Spleen (tissue), 11 donors: Measurements from ENCODE around the gene SMAD3. TPM values are rescaled to one million over a fixed set of nuclear protein-coding genes. Genes with fewer than 3 reads are reported as not detected.

Source experiments
- DNase-seq: peaks from one replicate; pipeline ENCODE4 v3.0.0-alpha.2; 2020
- H3K27ac ChIP-seq, 8 donors: fragments of 200-600 bp; sonication (generic) in 7 of 8; 1 replicate in 4 of 8; 2 replicates in 4 of 8; pipeline versions ENCODE4 v1.5.0 to v1.8.0; 2016 to 2021; ENCODE audit warnings: inconsistent platforms in 4 of 8, mild to moderate bottlenecking in 4 of 8, moderate library complexity in 1 of 8
- H3K27me3 ChIP-seq, 7 donors: fragments of 200-600 bp; sonication (generic) in 6 of 7; replicated peaks in 1 of 7; 1 replicate in 4 of 7; 2 replicates in 3 of 7; pipeline versions ENCODE4 v1.5.0 to v1.8.0; 2016 to 2021; ENCODE audit warnings: inconsistent platforms in 3 of 7, mild to moderate bottlenecking in 1 of 7
- H3K36me3 ChIP-seq, 6 donors: fragments of 200-600 bp; sonication (generic) in 5 of 6; 1 replicate in 4 of 6; 2 replicates in 2 of 6; pipeline versions ENCODE4 v1.5.0 to v1.8.0; 2016 to 2021; ENCODE audit warnings: inconsistent platforms in 2 of 6
- H3K4me1 ChIP-seq, 6 donors: fragments of 200-600 bp; sonication (generic) in 5 of 6; 1 replicate in 3 of 6; 2 replicates in 3 of 6; pipeline versions ENCODE4 v1.5.0 to v1.8.0; 2016 to 2021; ENCODE audit warnings: inconsistent platforms in 3 of 6
- H3K4me3 ChIP-seq, 8 donors: fragments of 200-600 bp; sonication (generic) in 7 of 8; 1 replicate in 4 of 8; 2 replicates in 4 of 8; pipeline versions ENCODE4 v1.5.0 to v1.8.0; 2016 to 2021; ENCODE audit warnings: inconsistent platforms in 4 of 8, mild to moderate bottlenecking in 4 of 8, moderate library complexity in 2 of 8
- H3K9me3 ChIP-seq, 8 donors: fragments of 200-600 bp; sonication (generic) in 7 of 8; 1 replicate in 4 of 8; 2 replicates in 4 of 8; pipeline versions ENCODE4 v1.5.0 to v1.8.0; 2016 to 2021; ENCODE audit warnings: inconsistent platforms in 4 of 8
- POLR2A ChIP-seq, 3 donors: fragments of 450-650 bp; IDR thresholded peaks; one replicate each; pipeline ENCODE4 v1.5.1; 2017; ENCODE audit warnings: antibody characterized with exemption in 3 of 3, mild to moderate bottlenecking in 1 of 3
- POLR2AphosphoS5 ChIP-seq, 3 donors: sonication (generic); formaldehyde crosslinking; IDR thresholded peaks; one replicate each; pipeline ENCODE4 v1.5.1; 2017; ENCODE audit warnings: antibody characterized with exemption in 3 of 3
- WGBS, 5 donors: extraction: QIAGEN DNeasy Blood & Tissue Kit in 3 of 5; methylation state at CpG; one replicate each; pipeline versions ENCODE4 v1.1.5 to v1.1.7; 2013 to 2018; 5-methylcytosine and 5-hydroxymethylcytosine counted together
- intact Hi-C: fragments of 100-400 bp; cut with DNase I; formaldehyde crosslinking; loops from one replicate; pipeline ENCODE4 v1.15.0; 2023; ENCODE audit warnings: low total_unique reads
- polyA plus RNA-seq, 3 donors: library from polyadenylated mRNA; stranded (reverse); fragments of 200-250 nt; gene quantifications; one replicate each; pipeline ENCODE4 v1.2.1, GENCODE V29; 2013
- total RNA-seq, 7 donors: library from RNA; depleted of rRNA in 3 of 7; stranded (reverse); fragments of >200 nt in 3 of 7; fragmentation: NEBNext Ultra II Directional in 4 of 7; extraction: Animal tissue kit (Norgen Biotek cat#: 25700) in 4 of 7; gene quantifications; one replicate each; pipeline versions ENCODE4 v1.1.0 to v1.2.1, GENCODE V29; 2016 to 2021
- TF ChIP-seq, protein P1 (sequence below), 11 experiments: fragments of 200-600 bp in 7 of 11; fragments of 450-650 bp in 4 of 11; sonication (generic) in 4 of 11; IDR thresholded peaks in 8 of 11; conservative IDR thresholded peaks in 3 of 11; 1 replicate in 7 of 11; 2 replicates in 4 of 11; pipeline versions ENCODE4 v1.4.0 to v1.8.0; 2016 to 2021; ENCODE audit warnings: antibody characterized with exemption in 11 of 11, inconsistent platforms in 4 of 11, mild to moderate bottlenecking in 1 of 11
- donor health status: healthy with polysubstance abuse.
- donor health status: DM: no; HTN: no; CAD: no; lungs with moderate emphysema.
- donor health status: DM: no; HTN: no; CAD: no.
- donor health status: Bipolar disorder and iron deficiency.
- donor health status: healthy.
- donor health status: DM: no; HTN: no; CAD: no.
- donor health status: DM: yes; HTN: yes; CAD: no.

Gene SMAD3
- total and polyA plus RNA-seq, 10 donors = 8.3 to 78.4 (median 33.7) TPM

DNA sequence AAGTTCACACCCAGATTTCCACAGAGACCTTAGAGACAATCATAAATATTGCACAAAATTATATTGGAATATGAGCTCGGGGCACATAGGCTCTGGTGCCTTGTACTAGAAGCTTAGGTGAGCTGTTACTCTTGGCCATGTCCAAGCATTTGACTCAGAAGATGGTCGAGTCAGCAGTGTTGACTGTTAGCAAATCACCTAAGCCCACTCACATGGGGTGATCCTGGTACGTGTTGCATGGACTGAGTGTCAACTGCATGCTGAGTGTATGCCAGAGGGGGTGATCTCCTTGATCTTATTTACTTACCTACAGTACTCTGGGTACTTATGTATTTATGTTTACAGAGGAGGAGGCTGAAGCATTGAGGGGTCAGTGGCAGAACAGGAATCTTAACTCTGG is 14.0 kb downstream of the SMAD3 start:
- no peak for DNase-seq
- Histone ChIP-seq H3K4me3 (no peak overlapping the region), H3K36me3 (no peaks in the 10 kb centered on the region), H3K27me3 (no peaks in the 10 kb centered on the region), H3K4me1 (peaks cover 79 to 100% (median 99%) of the 10 kb centered on the region in 6 donors), H3K27ac (peak overlapping the region in 5 of 8 donors; percentile 69 to 85 (median 77)), H3K9me3 (no peaks in the 10 kb centered on the region)
- 84 to 94% (median 90%) methylated on average over 3 of the region's 3 CpGs for WGBS, 5 donors
- TF ChIP-seq POLR2AphosphoS5 (IDR thresholded peaks at IDR 0.05) = no peak
- TF ChIP-seq, protein P1, sequence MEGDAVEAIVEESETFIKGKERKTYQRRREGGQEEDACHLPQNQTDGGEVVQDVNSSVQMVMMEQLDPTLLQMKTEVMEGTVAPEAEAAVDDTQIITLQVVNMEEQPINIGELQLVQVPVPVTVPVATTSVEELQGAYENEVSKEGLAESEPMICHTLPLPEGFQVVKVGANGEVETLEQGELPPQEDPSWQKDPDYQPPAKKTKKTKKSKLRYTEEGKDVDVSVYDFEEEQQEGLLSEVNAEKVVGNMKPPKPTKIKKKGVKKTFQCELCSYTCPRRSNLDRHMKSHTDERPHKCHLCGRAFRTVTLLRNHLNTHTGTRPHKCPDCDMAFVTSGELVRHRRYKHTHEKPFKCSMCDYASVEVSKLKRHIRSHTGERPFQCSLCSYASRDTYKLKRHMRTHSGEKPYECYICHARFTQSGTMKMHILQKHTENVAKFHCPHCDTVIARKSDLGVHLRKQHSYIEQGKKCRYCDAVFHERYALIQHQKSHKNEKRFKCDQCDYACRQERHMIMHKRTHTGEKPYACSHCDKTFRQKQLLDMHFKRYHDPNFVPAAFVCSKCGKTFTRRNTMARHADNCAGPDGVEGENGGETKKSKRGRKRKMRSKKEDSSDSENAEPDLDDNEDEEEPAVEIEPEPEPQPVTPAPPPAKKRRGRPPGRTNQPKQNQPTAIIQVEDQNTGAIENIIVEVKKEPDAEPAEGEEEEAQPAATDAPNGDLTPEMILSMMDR (IDR thresholded peaks at IDR 0.05 in 8 of 11, conservative IDR thresholded peaks at IDR 0.05 in 3 of 11) = no peak
- TF ChIP-seq POLR2A (IDR thresholded peaks at IDR 0.05) = no peak
- intact Hi-C loops = no loop called here

DNA sequence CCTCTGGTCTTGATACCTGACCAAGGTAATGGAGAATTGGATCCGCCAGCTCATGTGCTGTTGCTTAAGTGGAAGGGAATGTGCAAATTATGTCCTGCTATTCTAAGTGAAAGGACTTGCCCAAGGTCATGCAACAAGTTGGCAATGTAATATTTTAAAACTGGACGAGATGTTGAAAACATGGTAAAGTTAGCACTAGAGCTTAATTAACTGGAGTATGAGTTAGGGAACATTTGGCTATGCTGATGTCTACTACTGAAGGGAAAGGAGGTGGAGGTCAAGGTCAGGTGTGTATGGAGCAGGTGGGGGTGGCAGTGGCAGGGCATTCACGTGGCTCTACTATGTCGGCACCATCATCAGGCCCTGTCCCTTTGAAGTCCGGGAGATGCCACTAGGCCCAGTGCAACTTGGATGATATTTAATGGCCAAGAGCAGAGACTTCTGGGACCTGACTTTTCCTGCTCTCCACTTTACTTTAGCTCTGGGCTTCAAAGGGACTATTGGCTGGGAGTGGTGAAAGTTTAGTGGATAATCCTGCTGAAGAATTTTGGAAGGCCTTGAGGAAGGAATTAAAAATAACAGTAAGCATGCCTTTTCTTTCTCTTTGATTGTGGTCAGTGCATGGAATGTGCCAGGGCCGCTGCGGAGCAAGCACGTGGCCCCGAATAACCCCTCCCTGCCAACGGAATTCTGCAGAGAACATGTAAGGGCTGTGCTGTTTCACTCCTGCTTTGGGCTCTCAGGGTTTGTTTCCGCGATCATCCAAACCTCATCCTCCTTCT is 14.9 kb downstream of the SMAD3 start:
- TF ChIP-seq POLR2AphosphoS5 (IDR thresholded peaks at IDR 0.05) = no peak
- TF ChIP-seq, protein P1 (IDR thresholded peaks at IDR 0.05 in 8 of 11, conservative IDR thresholded peaks at IDR 0.05 in 3 of 11) = no peak
- TF ChIP-seq POLR2A (IDR thresholded peaks at IDR 0.05) = no peak
- Histone ChIP-seq H3K36me3 (no peaks in the 10 kb centered on the region), H3K4me1 (peaks cover 80 to 100% (median 99%) of the 10 kb centered on the region in 6 donors), H3K4me3 (peak overlapping the region in 1 of 8 donors; percentile 31), H3K27ac (peak overlapping the region in 7 of 8 donors; percentile 68 to 85 (median 77)), H3K9me3 (no peaks in the 10 kb centered on the region), H3K27me3 (no peaks in the 10 kb centered on the region)
- intact Hi-C loops = no loop called here
- 47 to 59% (median 54%) methylated on average over 12 of the region's 12 CpGs for WGBS, 5 donors
- DNase-seq = no peak

- H3K4me3 ChIP-seq = peak overlapping the region in 1 of 8 donors; percentile 31
- H3K4me1 ChIP-seq = peaks cover 78 to 100% (median 99%) of the 10 kb centered on the region in 6 donors
- intact Hi-C loops = no loop called here
- H3K9me3 ChIP-seq = no peaks in the 10 kb centered on the region
- 15 to 34% (median 26%) methylated on average over 9 to 10 of the region's 10 CpGs for WGBS, 5 donors
- TF ChIP-seq, protein P1 (IDR thresholded peaks at IDR 0.05 in 8 of 11, conservative IDR thresholded peaks at IDR 0.05 in 3 of 11) = peak in 6 of 11 experiments; percentile 23 to 42 (median 28)
- TF ChIP-seq POLR2AphosphoS5 (IDR thresholded peaks at IDR 0.05) (peak in 2 of 3 donors; percentile 32 to 83), POLR2A (IDR thresholded peaks at IDR 0.05) (no peak)
- H3K27me3 ChIP-seq = no peaks in the 10 kb centered on the region
- DNase-seq = peak; percentile 90
- H3K36me3 ChIP-seq = no peaks in the 10 kb centered on the region
- H3K27ac ChIP-seq = peak overlapping the region; percentile 55 to 85 (median 74)
Observed at GRCh38 chr15:67080900-67081431, 15.6 kb downstream of the SMAD3 start.

- no peaks in the 10 kb centered on the region for H3K36me3 ChIP-seq
- DNase-seq = peak; percentile 84
- H3K4me3 ChIP-seq = peak overlapping the region in 1 of 8 donors; percentile 40
- H3K9me3 ChIP-seq = no peaks in the 10 kb centered on the region
- H3K4me1 ChIP-seq = peaks cover 78 to 100% (median 99%) of the 10 kb centered on the region in 6 donors
- peak overlapping the region; percentile 55 to 85 (median 74) for H3K27ac ChIP-seq
- WGBS, 5 donors = 38 to 47% (median 43%) methylated on average over 3 of the region's 3 CpGs
- TF ChIP-seq POLR2A (IDR thresholded peaks at IDR 0.05) (no peak), POLR2AphosphoS5 (IDR thresholded peaks at IDR 0.05) (peak in 1 of 3 donors; percentile 45)
- H3K27me3 ChIP-seq = no peaks in the 10 kb centered on the region
- intact Hi-C loops = no loop called here
Observed at GRCh38 chr15:67082007-67082536, 16.7 kb downstream of the SMAD3 start.
